ENCODE data around the gene ATF3. TPM values are rescaled to one million over a fixed set of nuclear protein-coding genes. Genes with fewer than 3 reads are reported as not detected.
"Not testable (repeated sequence)": the region's sequence is repeated elsewhere in the genome, so short reads cannot be mapped to it uniquely, and the experiment has no call there.

Gene ATF3
- total and polyA plus RNA-seq, 2 of the 4 experiments (the other 2 are of a cell fraction) = 9.9 to 12.3 TPM

DNA sequence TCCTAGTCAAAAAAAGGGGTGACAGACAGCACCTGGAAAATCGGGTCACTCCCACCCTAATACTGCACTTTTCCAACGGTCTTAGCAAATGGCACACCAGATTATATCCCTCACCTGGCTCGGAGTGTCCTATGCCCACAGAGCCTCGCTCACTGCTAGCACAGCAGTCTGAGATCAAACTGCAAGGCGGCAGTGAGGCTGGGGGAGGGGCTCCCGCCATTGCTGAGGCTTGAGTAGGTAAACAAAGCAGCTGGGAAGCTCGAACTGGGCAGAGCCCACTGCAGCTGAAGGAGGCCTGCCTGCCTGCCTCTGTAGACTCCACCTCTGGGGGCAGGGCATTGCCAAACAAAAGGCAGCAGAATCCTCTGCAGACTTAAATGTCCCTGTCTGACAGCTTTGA is 49.7 kb downstream of the ATF3 start:
- H4K91ac ChIP-seq (ENCODE audit: insufficient read depth, low read depth, low read length); H3K27ac ChIP-seq (ENCODE audit: insufficient read depth, low read length); H2BK15ac ChIP-seq (ENCODE audit: low read depth, low read length); H3K18ac ChIP-seq (ENCODE audit: low read depth, low read length); H3K9ac ChIP-seq (ENCODE audit: low read depth, low read length); H3K4ac ChIP-seq (ENCODE audit: low read depth, low read length); H4K8ac ChIP-seq (ENCODE audit: low read depth in 2 of 2, low read length in 2 of 2); H3K36me3 ChIP-seq (ENCODE audit: control insufficient read depth, insufficient read depth, low read length); H2AK5ac ChIP-seq (ENCODE audit: low read depth, low read length); dilution Hi-C loops (cut with HindIII; ENCODE audit: low sequenced_read_pairs, unreplicated experiment); H3K4me3 ChIP-seq (ENCODE audit: insufficient read depth, low read depth, low read length); H3K23ac ChIP-seq (ENCODE audit: low read depth, low read length); POLR2A ChIA-PET (ENCODE audit: unreplicated experiment); BruUV-seq (replicated peaks); H2BK120ac ChIP-seq (ENCODE audit: low read depth, low read length); H2BK20ac ChIP-seq (ENCODE audit: low read depth, low read length); H3K14ac ChIP-seq (replicated peaks; ENCODE audit: low read depth, low read length); intact Hi-C loops (cut with micrococcal nuclease); H2AFZ ChIP-seq (replicated peaks; ENCODE audit: low read length, poor library complexity); H2BK5ac ChIP-seq (ENCODE audit: low read depth, low read length, poor library complexity, severe bottlenecking); H3K56ac ChIP-seq (ENCODE audit: extremely low read depth, insufficient read depth, low read length); H3K4me1 ChIP-seq (ENCODE audit: control insufficient read depth, insufficient read depth, low read length); H3K79me1 ChIP-seq (ENCODE audit: low read depth in 1 of 2, low read length in 2 of 2); H4K20me1 ChIP-seq (ENCODE audit: insufficient read depth, low read length); H3K27me3 ChIP-seq (ENCODE audit: control insufficient read depth, insufficient read depth, low read length); H3K4me2 ChIP-seq (ENCODE audit: low read depth, low read length); H3K9me3 ChIP-seq (ENCODE audit: control insufficient read depth, insufficient read depth, low read length); DNase-seq; CTCF ChIA-PET; ATAC-seq (ENCODE audit: low read depth); H4K5ac ChIP-seq (ENCODE audit: low read depth, low read length); H2AK9ac ChIP-seq (replicated peaks; ENCODE audit: low read depth, low read length, poor library complexity): not testable (repeated sequence)
- peaks cover 12% of the 10 kb centered on the region; the same call in 1 of the 2 replicates for H3K9me1 ChIP-seq (ENCODE audit: insufficient read depth, low read length)
- WGBS, 2 experiments (ENCODE audit: extremely low coverage in 2 of 2, insufficient read length in 1 of 2) = 21% methylated on average over 2 of the region's 7 CpGs; no CpG with 5 or more reads in 1 of the 2 experiments
- in situ Hi-C loops (cut with MboI; ENCODE audit: low sequenced_read_pairs) = loop anchor here (25.0 kb wide), 1 partner anchor 329 kb away; no protein-coding TSS in a partner anchor
